Measurements from ENCODE around the gene GNAT3. TPM values are rescaled to one million over a fixed set of nuclear protein-coding genes. Genes with fewer than 3 reads are reported as not detected.

Gene GNAT3
- total and polyA plus RNA-seq, 4 donors: not detected

DNA sequence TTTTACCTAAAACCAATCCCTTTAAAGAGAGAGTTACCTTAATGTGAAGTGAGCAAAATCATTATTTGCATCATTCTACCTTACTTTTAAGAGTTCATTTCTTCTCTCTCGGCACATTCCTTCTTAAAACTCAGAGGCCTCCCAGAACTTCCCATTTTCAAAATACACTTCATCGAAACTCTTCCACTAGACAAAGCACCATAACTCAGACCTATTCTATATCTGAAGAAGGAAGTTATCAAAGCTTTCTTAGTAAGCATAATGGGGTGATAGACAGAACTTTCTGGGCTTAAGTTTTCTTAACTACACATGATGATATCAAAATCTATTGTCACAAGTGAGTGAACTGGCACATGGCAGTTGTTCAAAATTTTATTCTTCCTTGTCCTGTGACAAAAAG is 24.6 kb upstream of the GNAT3 start:
- no peaks in the 10 kb centered on the region for H3K4me1 ChIP-seq (ENCODE audit: control insufficient read depth in 4 of 4, insufficient read depth in 4 of 4, low read length in 3 of 4)
- 86% methylated on average over 2 of the region's 2 CpGs for WGBS
- no peaks in the 10 kb centered on the region for H3K36me3 ChIP-seq (ENCODE audit: control insufficient read depth in 4 of 4, insufficient read depth in 3 of 4, low read depth in 1 of 4, low read length in 3 of 4)
- DNase-seq (ENCODE audit: low spot score): no peak
- TF ChIP-seq HNF4G (IDR thresholded peaks at IDR 0.05) (no peak), SP1 (IDR thresholded peaks at IDR 0.05) (no peak), TAF1 (conservative IDR thresholded peaks at IDR 0.05) (no peak), ZBTB33 (IDR thresholded peaks at IDR 0.05) (no peak), FOXA2 (IDR thresholded peaks at IDR 0.05) (no peak), NR2F2 (IDR thresholded peaks at IDR 0.05) (no peak), RAD21 (IDR thresholded peaks at IDR 0.05) (no peak), GABPA (IDR thresholded peaks at IDR 0.05 in 1 of 2, conservative IDR thresholded peaks at IDR 0.05 in 1 of 2) (no peak), FOXA1 (IDR thresholded peaks at IDR 0.05) (no peak), CTCF (IDR thresholded peaks at IDR 0.05; ENCODE audit: low read depth, low read length, missing input control) (no peak), YY1 (IDR thresholded peaks at IDR 0.05) (no peak), EGR1 (IDR thresholded peaks at IDR 0.05; ENCODE audit: low read depth in 2 of 2) (no peak), HNF4A (conservative IDR thresholded peaks at IDR 0.05) (no peak)
- no peak overlapping the region for H3K4me3 ChIP-seq (ENCODE audit: low read depth in 1 of 3, low read length in 3 of 3)
- H3K9ac ChIP-seq (ENCODE audit: low read depth in 1 of 2, low read length in 2 of 2): no peak overlapping the region
- no peaks in the 10 kb centered on the region for H3K27me3 ChIP-seq (ENCODE audit: control insufficient read depth in 4 of 4, insufficient read depth in 4 of 4, low read length in 3 of 4)
- no peaks in the 10 kb centered on the region for H3K9me3 ChIP-seq (ENCODE audit: control insufficient read depth in 4 of 4, low read length in 3 of 4)
- no peak overlapping the region for H3K27ac ChIP-seq (ENCODE audit: low read depth in 1 of 2, low read length in 2 of 2)

DNA sequence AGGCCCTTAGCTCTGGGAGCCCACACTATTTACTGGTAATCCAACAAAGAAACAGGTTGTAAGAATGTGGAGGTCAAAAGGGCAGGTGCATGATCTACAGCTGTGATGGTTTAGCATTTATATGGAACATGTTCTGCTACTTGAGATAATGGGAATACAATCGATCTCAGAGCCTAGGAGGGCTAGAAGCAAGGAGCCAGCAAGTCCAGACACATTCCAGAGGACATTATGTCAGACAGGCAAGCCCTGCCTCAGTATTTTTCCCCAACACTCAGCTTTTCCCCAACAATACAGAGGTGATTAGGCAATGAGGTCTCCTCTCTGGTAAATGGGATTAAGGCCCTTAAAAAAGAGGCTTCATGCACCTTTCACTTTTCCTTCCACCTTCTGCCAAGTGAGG is 21.4 kb upstream of the GNAT3 start:
- Histone ChIP-seq H3K9ac (ENCODE audit: low read depth in 1 of 2, low read length in 2 of 2) (no peak overlapping the region), H3K4me1 (ENCODE audit: control insufficient read depth in 4 of 4, insufficient read depth in 4 of 4, low read length in 3 of 4) (no peaks in the 10 kb centered on the region), H3K27ac (ENCODE audit: low read depth in 1 of 2, low read length in 2 of 2) (no peak overlapping the region), H3K4me3 (ENCODE audit: low read depth in 1 of 3, low read length in 3 of 3) (no peak overlapping the region), H3K36me3 (ENCODE audit: control insufficient read depth in 4 of 4, insufficient read depth in 3 of 4, low read depth in 1 of 4, low read length in 3 of 4) (no peaks in the 10 kb centered on the region), H3K9me3 (ENCODE audit: control insufficient read depth in 4 of 4, low read length in 3 of 4) (no peaks in the 10 kb centered on the region), H3K27me3 (ENCODE audit: control insufficient read depth in 4 of 4, insufficient read depth in 4 of 4, low read length in 3 of 4) (no peaks in the 10 kb centered on the region)
- DNase-seq (ENCODE audit: low spot score): no peak
- TF ChIP-seq SP1 (IDR thresholded peaks at IDR 0.05) (no peak), ZBTB33 (IDR thresholded peaks at IDR 0.05) (no peak), HNF4G (IDR thresholded peaks at IDR 0.05) (no peak), NR2F2 (IDR thresholded peaks at IDR 0.05) (no peak), EGR1 (IDR thresholded peaks at IDR 0.05; ENCODE audit: low read depth in 2 of 2) (no peak), YY1 (IDR thresholded peaks at IDR 0.05) (no peak), ATF3 (IDR thresholded peaks at IDR 0.05) (no peak)
- 59% methylated on average over 1 of the region's 1 CpG for WGBS

All from liver (tissue), 9 donors.